Transverse colon (tissue), 4 donors: Measurements from ENCODE around the gene CCDC40. TPM values are rescaled to one million over a fixed set of nuclear protein-coding genes. Genes with fewer than 3 reads are reported as not detected.

Experiments
- DNase-seq: peaks from one replicate; pipeline ENCODE4 v3.0.0-alpha.2; 2019
- H3K27ac ChIP-seq, 4 donors: fragments of 200-600 bp; sonication (generic); 2 replicates each; pipeline ENCODE4 v1.5.1; 2016 to 2018; ENCODE audit warnings: inconsistent platforms in 4 of 4
- H3K27me3 ChIP-seq: fragments of 200-600 bp; sonication (generic); 2 replicates; pipeline ENCODE4 v1.5.1; 2017; ENCODE audit warnings: inconsistent platforms
- H3K36me3 ChIP-seq, 4 donors: fragments of 200-600 bp; sonication (generic); 2 replicates each; pipeline ENCODE4 v1.5.1; 2017 to 2019; ENCODE audit warnings: inconsistent platforms in 4 of 4
- H3K4me1 ChIP-seq, 4 donors: fragments of 200-600 bp; sonication (generic); 2 replicates each; pipeline ENCODE4 v1.5.1; 2017 to 2020; ENCODE audit warnings: inconsistent platforms in 4 of 4
- H3K4me3 ChIP-seq, 4 donors: fragments of 200-600 bp; sonication (generic); 1 replicate in 1 of 4; 2 replicates in 3 of 4; pipeline versions ENCODE4 v1.5.1 to v1.6.1; 2017 to 2019; ENCODE audit warnings: inconsistent platforms in 4 of 4
- H3K9me3 ChIP-seq, 2 donors: fragments of 200-600 bp; sonication (generic); 2 replicates each; pipeline ENCODE4 v1.5.1; 2017 to 2019; ENCODE audit warnings: inconsistent platforms in 2 of 2
- EP300 ChIP-seq: sonication (generic); formaldehyde crosslinking; IDR thresholded peaks from one replicate; pipeline ENCODE4 v1.6.1; 2017; ENCODE audit warnings: antibody characterized with exemption, low read depth
- POLR2A ChIP-seq: fragments of 450-650 bp; IDR thresholded peaks from one replicate; pipeline ENCODE4 v1.6.1; 2016; ENCODE audit warnings: antibody characterized with exemption, mild to moderate bottlenecking, moderate library complexity
- POLR2AphosphoS5 ChIP-seq, 3 donors: sonication (generic); formaldehyde crosslinking; IDR thresholded peaks; one replicate each; pipeline ENCODE4 v1.6.1; 2016; ENCODE audit warnings: antibody characterized with exemption in 3 of 3
- WGBS, 2 donors: methylation state at CpG; one replicate each; pipeline ENCODE4 v1.1.5; 2018; ENCODE audit warnings: low coverage in 1 of 2; 5-methylcytosine and 5-hydroxymethylcytosine counted together
- in situ Hi-C, 4 donors: fragments of 200-750 bp; cut with MboI; loops; one replicate each; pipeline versions ENCODE4 v1.15.0 to v1.15.1; 2017; ENCODE audit warnings: low sequenced_read_pairs in 3 of 4, low pct_ligation_motif_present in 1 of 4, low pct_unique_long_range_greater_than_20kb in 1 of 4
- intact Hi-C: fragments of 100-400 bp; cut with DNase I; formaldehyde crosslinking; loops from one replicate; pipeline ENCODE4 v1.15.1; 2023; ENCODE audit warnings: low total_unique reads
- total RNA-seq, 4 donors: library from RNA; depleted of rRNA; stranded (reverse); fragments of >200 nt; gene quantifications; one replicate each; pipeline ENCODE4 v1.1.0, GENCODE V29; 2016
- TF ChIP-seq, protein P1 (sequence below), 5 experiments: fragments of 200-600 bp in 3 of 5; fragments of 450-650 bp in 2 of 5; sonication (generic) in 3 of 5; IDR thresholded peaks; 1 replicate in 2 of 5; 2 replicates in 3 of 5; pipeline ENCODE4 v1.5.1; 2016 to 2017; ENCODE audit warnings: antibody characterized with exemption in 5 of 5, inconsistent platforms in 3 of 5, mild to moderate bottlenecking in 2 of 5, moderate library complexity in 1 of 5

Gene CCDC40
- total RNA-seq, 4 donors from 2014 or later: 0.75 to 2.8 (median 2.0) TPM

DNA sequence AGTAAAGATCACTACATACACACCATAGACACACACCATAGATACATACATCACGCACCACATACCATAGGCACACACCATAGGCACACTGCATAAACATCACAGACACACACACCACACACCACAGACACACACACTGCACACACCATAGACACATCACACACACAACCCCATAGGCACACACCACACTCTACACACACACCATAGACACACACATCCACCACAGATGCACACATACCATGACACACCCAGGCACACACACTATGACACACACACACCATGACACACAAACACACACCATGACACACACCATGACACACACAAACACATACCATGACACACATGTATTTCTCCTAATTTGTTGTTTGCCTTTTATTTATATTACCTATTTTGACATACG is 14.8 kb upstream of the CCDC40 start:
- Histone ChIP-seq H3K27ac (no peak overlapping the region), H3K4me3 (no peak overlapping the region), H3K4me1 (peaks cover 0 to 38% (median 15%) of the 10 kb centered on the region in 4 donors), H3K9me3 (no peaks in the 10 kb centered on the region), H3K36me3 (no peaks in the 10 kb centered on the region), H3K27me3 (no peaks in the 10 kb centered on the region)
- WGBS, 2 donors: 91 to 92% methylated on average over 2 of the region's 2 CpGs
- no peak for DNase-seq
- TF ChIP-seq EP300 (no peak), POLR2AphosphoS5 (IDR thresholded peaks at IDR 0.05) (no peak), POLR2A (no peak)
- TF ChIP-seq, protein P1, sequence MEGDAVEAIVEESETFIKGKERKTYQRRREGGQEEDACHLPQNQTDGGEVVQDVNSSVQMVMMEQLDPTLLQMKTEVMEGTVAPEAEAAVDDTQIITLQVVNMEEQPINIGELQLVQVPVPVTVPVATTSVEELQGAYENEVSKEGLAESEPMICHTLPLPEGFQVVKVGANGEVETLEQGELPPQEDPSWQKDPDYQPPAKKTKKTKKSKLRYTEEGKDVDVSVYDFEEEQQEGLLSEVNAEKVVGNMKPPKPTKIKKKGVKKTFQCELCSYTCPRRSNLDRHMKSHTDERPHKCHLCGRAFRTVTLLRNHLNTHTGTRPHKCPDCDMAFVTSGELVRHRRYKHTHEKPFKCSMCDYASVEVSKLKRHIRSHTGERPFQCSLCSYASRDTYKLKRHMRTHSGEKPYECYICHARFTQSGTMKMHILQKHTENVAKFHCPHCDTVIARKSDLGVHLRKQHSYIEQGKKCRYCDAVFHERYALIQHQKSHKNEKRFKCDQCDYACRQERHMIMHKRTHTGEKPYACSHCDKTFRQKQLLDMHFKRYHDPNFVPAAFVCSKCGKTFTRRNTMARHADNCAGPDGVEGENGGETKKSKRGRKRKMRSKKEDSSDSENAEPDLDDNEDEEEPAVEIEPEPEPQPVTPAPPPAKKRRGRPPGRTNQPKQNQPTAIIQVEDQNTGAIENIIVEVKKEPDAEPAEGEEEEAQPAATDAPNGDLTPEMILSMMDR (IDR thresholded peaks at IDR 0.05): no peak
- intact Hi-C loops (no loop called here), in situ Hi-C loops (no loop called here)

DNA sequence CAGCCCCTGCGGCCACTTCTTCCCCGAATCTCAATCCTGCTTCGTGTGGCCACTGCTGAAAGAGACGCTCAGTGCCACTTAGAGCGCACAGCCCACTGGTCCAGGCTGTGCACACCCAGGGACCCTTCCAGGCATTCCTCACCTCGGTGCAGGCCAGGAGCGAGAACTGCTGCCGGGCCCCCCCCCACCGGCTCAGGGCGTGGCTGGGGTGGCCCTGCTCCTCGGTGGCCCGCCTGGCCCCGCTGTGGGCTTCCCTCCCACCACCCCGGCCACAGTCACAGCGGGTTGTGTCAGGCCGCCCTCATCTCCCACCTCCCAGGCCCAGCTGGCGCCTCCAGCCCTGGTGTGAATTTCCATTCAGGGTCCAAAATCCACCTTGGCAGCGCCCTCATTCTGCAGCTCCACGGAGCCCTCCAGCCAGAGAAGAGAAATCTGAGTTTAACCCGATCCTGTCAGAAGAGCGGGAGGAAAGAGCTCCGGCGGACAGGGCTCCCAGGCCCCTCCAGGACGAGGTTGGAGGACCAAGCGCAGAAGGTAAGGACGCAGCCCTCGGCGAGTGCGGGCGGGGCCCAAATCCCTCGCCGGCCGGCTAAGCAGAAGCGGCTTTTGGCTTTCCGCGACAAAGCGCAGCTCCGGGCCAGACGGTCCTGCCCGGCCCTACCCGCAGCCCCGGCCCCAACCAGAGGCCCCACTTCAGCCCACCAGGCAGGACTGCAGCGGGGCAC is 12.8 kb upstream of the CCDC40 start:
- 45% methylated on average over 36 of the region's 43 CpGs; no CpG with 5 or more reads in 1 of the 2 donors for WGBS, 2 donors
- Histone ChIP-seq H3K27ac (peak overlapping the region in 3 of 4 donors; percentile 4 to 56 (median 19)), H3K36me3 (no peaks in the 10 kb centered on the region), H3K9me3 (no peaks in the 10 kb centered on the region), H3K4me1 (peaks cover 0 to 42% (median 15%) of the 10 kb centered on the region in 4 donors), H3K27me3 (no peaks in the 10 kb centered on the region), H3K4me3 (peak overlapping the region in 1 of 4 donors; percentile 17)
- in situ Hi-C loops: no loop called here
- DNase-seq: peak; percentile 34
- intact Hi-C loops: no loop called here
- no peak for TF ChIP-seq EP300
- TF ChIP-seq, protein P1 (IDR thresholded peaks at IDR 0.05): no peak
- TF ChIP-seq POLR2A: no peak
- no peak for TF ChIP-seq POLR2AphosphoS5 (IDR thresholded peaks at IDR 0.05)

DNA sequence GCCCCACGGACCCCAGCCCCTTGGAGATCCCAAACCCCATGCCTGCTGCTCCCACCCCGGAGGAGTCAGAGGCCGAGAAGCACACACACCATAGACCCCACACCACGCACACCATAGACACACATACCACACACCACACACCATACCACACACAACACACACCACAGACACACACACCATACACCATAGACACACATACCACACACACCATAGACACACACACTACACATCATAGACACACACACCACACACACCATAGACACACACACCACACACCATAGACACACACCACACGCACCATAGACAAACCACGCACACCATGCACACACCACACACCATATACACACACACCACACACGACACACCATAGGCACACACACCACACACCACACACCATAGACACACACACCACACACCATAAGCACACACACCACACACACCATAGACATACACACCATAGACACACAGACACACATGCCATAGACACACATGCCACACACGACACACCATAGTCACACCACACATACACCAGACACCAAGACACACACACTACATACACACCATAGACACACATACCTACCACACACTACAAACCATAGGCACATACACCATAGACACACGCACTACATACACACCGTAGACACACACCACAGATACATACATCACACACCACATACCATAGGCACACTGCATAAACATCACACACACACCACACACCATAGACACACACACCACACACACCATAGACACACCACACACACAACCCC is 12.1 kb upstream of the CCDC40 start:
- TF ChIP-seq POLR2AphosphoS5 (IDR thresholded peaks at IDR 0.05): no peak
- TF ChIP-seq, protein P1 (IDR thresholded peaks at IDR 0.05): no peak
- no peak for TF ChIP-seq EP300
- TF ChIP-seq POLR2A: no peak
- Histone ChIP-seq H3K27ac (peak overlapping the region in 3 of 4 donors; percentile 4 to 56 (median 19)), H3K9me3 (no peaks in the 10 kb centered on the region), H3K4me3 (peak overlapping the region in 1 of 4 donors; percentile 17), H3K4me1 (peaks cover 0 to 42% (median 17%) of the 10 kb centered on the region in 4 donors), H3K36me3 (no peaks in the 10 kb centered on the region), H3K27me3 (no peaks in the 10 kb centered on the region)
- 68 to 70% methylated on average over 5 to 10 of the region's 10 CpGs for WGBS, 2 donors
- no peak for DNase-seq
- intact Hi-C loops: no loop called here
- in situ Hi-C loops: no loop called here

DNA sequence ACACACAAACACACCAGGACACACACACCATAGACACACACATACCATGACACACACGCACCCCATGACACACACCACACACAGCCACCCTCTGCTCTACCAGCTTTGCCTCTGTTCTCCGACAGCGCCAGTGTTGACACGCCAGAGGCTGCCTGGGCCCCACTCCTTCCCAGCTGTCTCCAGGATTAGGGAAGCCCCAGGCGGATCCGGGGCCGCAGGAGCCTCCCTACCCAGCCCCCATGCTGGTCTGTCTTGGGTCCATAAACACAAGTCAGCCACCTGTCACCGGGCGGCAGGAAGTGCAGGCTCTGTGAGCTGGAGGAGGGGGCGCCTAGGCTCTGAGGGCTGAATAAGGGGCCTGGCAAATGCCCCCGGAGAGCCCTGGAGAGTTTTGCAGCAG is 11.3 kb upstream of the CCDC40 start:
- H3K27ac ChIP-seq: peak overlapping the region in 3 of 4 donors; percentile 28 to 37 (median 28)
- no peak overlapping the region for H3K4me3 ChIP-seq
- 22% methylated on average over 6 of the region's 11 CpGs; no CpG with 5 or more reads in 1 of the 2 donors for WGBS, 2 donors
- H3K27me3 ChIP-seq: no peaks in the 10 kb centered on the region
- H3K36me3 ChIP-seq: no peaks in the 10 kb centered on the region
- TF ChIP-seq POLR2A (no peak), EP300 (no peak), POLR2AphosphoS5 (IDR thresholded peaks at IDR 0.05) (no peak)
- TF ChIP-seq, protein P1 (IDR thresholded peaks at IDR 0.05): no peak
- no peaks in the 10 kb centered on the region for H3K9me3 ChIP-seq
- DNase-seq: peak; percentile 44
- intact Hi-C loops (no loop called here), in situ Hi-C loops (no loop called here)
- H3K4me1 ChIP-seq: peaks cover 0 to 43% (median 19%) of the 10 kb centered on the region in 4 donors
